A673 (cell line): ENCODE measurements around the gene ELMOD3. TPM values are rescaled to one million over a fixed set of nuclear protein-coding genes. Genes with fewer than 3 reads are reported as not detected.

Source experiments
- BruUV-seq: library from RNA; stranded (reverse); fragments of 400-500 nt; replicated peaks from 2 replicates; lab custom pipeline; 2021; lab: Mats Ljungman, UMichigan
- CTCF ChIA-PET: fragments of 300-600 bp; sonication (Branson Sonifier 250); formaldehyde crosslinking; loops from one replicate; lab custom pipeline; 2022; ENCODE audit warnings: antibody characterized with exemption; lab: Charles Lee
- POLR2A ChIA-PET: fragments of 300-600 bp; sonication (Branson Sonifier 250); formaldehyde crosslinking; loops from one replicate; lab custom pipeline; 2022; ENCODE audit warnings: antibody characterized with exemption; ENCODE audit not compliant: low non-redundant PET; lab: Charles Lee
- DNase-seq: peaks from one replicate; pipeline ENCODE4 v3.0.0-alpha.2; 2015; ENCODE audit warnings: low spot score
- H3K27ac ChIP-seq: fragments of 200-600 bp; sonication (generic); 2 replicates; pipeline ENCODE4 v1.5.1; 2016; ENCODE audit warnings: mixed run types, low read depth, mild to moderate bottlenecking, mixed read lengths, antibody characterized with exemption, low read length; ENCODE audit not compliant: poor library complexity, severe bottlenecking
- H3K27me3 ChIP-seq: fragments of 200-600 bp; sonication (generic); replicated peaks from 2 replicates; pipeline ENCODE4 v1.6.1; 2017; ENCODE audit warnings: mixed run types, low read depth, mild to moderate bottlenecking, mixed read lengths, antibody characterized with exemption, low read length; ENCODE audit not compliant: insufficient read depth, poor library complexity
- H3K36me3 ChIP-seq: fragments of 200-600 bp; sonication (generic); 2 replicates; pipeline ENCODE4 v1.6.1; 2016; ENCODE audit warnings: mixed run types, mild to moderate bottlenecking, mixed read lengths, antibody characterized with exemption, low read length; ENCODE audit not compliant: insufficient read depth, poor library complexity, severe bottlenecking
- H3K4me1 ChIP-seq: fragments of 200-600 bp; sonication (generic); 2 replicates; pipeline ENCODE4 v1.6.1; 2017; ENCODE audit warnings: mixed run types, mild to moderate bottlenecking, mixed read lengths, antibody characterized with exemption, low read length; ENCODE audit not compliant: insufficient read depth, poor library complexity, severe bottlenecking
- H3K4me3 ChIP-seq: fragments of 200-600 bp; sonication (generic); 2 replicates; pipeline ENCODE4 v1.5.1; 2016; ENCODE audit warnings: low read depth, mixed run types, mild to moderate bottlenecking, mixed read lengths, low read length; ENCODE audit not compliant: poor library complexity, severe bottlenecking
- H3K9me3 ChIP-seq: fragments of 200-600 bp; sonication (generic); 2 replicates; pipeline ENCODE4 v1.6.1; 2016; ENCODE audit warnings: mixed run types, low read depth, mild to moderate bottlenecking, mixed read lengths, antibody characterized with exemption, low read length; ENCODE audit not compliant: poor library complexity, severe bottlenecking
- EZH2 ChIP-seq: fragments of 200-600 bp; sonication (generic); IDR thresholded peaks from 2 replicates; pipeline ENCODE4 v1.6.1; 2017; ENCODE audit warnings: borderline replicate concordance, low read depth, mild to moderate bottlenecking, mixed read lengths, antibody characterized with exemption, low read length; ENCODE audit not compliant: poor library complexity, severe bottlenecking
- intact Hi-C: fragments of 100-400 bp; cut with micrococcal nuclease; formaldehyde crosslinking; loops from one replicate; pipeline ENCODE4 v1.10.0; 2022; ENCODE audit not compliant: unreplicated experiment
- total RNA-seq: library from RNA; stranded (reverse); gene quantifications from 2 replicates; pipeline ENCODE4 v1.2.3, GENCODE V29; 2021
- TF ChIP-seq, protein P1 (sequence below): fragments of 300-800, 200-600 bp; sonication (generic); conservative IDR thresholded peaks from 2 replicates; pipeline ENCODE4 v1.5.1; 2017; ENCODE audit warnings: low read depth, mild to moderate bottlenecking, antibody characterized with exemption, low read length, moderate library complexity, mixed read lengths

Gene ELMOD3
- total RNA-seq, 1 experiment from 2014 or later = 13.0 TPM

DNA sequence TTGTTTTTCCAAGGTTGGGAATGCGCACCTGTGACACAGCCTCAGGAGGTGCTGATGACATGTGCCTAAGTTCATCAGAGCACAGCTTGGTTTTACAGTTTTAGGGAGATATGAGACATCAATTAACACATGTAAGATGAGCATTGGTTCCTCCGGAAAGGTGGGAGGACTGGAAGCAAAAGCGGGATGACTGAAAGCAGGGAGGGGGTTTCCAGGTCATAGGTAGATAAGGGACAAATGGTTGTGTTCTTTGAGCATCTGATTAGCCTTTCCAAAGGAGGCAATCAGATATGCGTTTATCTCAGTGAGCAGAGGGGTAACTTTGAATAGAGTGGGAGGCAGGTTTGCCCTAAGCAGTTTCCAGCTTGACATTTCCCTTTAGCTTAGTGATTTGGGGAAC, 29.3 kb downstream of the ELMOD3 start:
- Histone ChIP-seq H3K4me3 (no peak overlapping the region), H3K27me3 (no peaks in the 10 kb centered on the region), H3K4me1 (no peaks in the 10 kb centered on the region), H3K9me3 (peaks cover 9% of the 10 kb centered on the region), H3K27ac (no peak overlapping the region), H3K36me3 (peaks cover 10% of the 10 kb centered on the region)
- POLR2A ChIA-PET = no interaction called here
- TF ChIP-seq EZH2 = no peak
- TF ChIP-seq, protein P1, sequence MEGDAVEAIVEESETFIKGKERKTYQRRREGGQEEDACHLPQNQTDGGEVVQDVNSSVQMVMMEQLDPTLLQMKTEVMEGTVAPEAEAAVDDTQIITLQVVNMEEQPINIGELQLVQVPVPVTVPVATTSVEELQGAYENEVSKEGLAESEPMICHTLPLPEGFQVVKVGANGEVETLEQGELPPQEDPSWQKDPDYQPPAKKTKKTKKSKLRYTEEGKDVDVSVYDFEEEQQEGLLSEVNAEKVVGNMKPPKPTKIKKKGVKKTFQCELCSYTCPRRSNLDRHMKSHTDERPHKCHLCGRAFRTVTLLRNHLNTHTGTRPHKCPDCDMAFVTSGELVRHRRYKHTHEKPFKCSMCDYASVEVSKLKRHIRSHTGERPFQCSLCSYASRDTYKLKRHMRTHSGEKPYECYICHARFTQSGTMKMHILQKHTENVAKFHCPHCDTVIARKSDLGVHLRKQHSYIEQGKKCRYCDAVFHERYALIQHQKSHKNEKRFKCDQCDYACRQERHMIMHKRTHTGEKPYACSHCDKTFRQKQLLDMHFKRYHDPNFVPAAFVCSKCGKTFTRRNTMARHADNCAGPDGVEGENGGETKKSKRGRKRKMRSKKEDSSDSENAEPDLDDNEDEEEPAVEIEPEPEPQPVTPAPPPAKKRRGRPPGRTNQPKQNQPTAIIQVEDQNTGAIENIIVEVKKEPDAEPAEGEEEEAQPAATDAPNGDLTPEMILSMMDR = no peak
- DNase-seq = no peak
- no TSS peak for BruUV-seq
- intact Hi-C loops = no loop called here
- CTCF ChIA-PET = interaction anchor here (0.7 kb wide), 1 partner anchor 253 kb away, joined by 4 read pairs; no protein-coding TSS in a partner anchor

DNA sequence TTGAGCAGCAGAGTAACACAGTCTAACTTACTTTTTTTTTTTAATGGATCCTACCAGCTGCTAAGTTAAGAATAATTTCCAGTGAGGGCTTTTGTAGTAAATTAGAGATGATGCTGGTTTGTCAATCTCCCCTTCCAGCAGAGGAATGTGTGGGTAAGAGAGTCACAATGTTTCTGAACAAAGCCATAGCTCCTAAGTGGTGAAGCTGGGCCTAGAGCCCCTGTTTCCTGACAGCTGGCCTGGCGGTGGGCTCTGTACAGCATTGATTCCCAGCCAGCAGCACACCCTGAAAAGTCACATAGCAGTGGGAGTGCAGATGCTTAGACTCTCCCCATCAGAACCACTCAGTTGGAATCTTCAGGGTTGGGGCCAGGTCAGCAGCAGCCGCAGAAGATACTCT, 31.2 kb downstream of the ELMOD3 start:
- ChIA-PET CTCF (no interaction called here), POLR2A (no interaction called here)
- Histone ChIP-seq H3K36me3 (peaks cover 3% of the 10 kb centered on the region), H3K27me3 (no peaks in the 10 kb centered on the region), H3K4me1 (no peaks in the 10 kb centered on the region), H3K27ac (no peak overlapping the region), H3K4me3 (no peak overlapping the region), H3K9me3 (no peaks in the 10 kb centered on the region)
- intact Hi-C loops = no loop called here
- no peak for DNase-seq
- TF ChIP-seq, protein P1 = no peak
- no TSS peak for BruUV-seq

DNA sequence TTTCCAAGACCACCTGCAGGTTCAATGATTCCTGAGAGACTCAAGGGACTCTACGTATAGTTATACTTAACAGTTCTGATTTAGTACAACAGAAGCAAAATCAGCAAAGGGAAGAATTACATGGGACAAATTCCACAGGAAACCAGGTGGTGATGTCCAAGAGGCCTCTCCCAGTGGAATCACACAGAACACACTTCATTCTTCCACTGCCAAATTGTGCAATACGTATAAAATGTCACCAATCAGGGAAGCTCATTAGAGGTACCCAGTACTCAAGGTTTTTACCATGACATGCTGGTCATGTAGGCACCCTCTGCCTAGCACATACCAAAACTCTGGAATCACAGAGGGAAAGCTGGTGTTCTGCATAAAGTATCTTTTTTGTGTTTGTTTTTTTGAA, 33.2 kb downstream of the ELMOD3 start:
- H3K36me3 ChIP-seq = no peaks in the 10 kb centered on the region
- no peak for DNase-seq
- no peak for TF ChIP-seq EZH2
- TF ChIP-seq, protein P1 = no peak
- ChIA-PET CTCF (no interaction called here), POLR2A (interaction anchor here (0.6 kb wide), 1 partner anchor 151 kb away, joined by 3 read pairs; no protein-coding TSS in a partner anchor)
- no TSS peak for BruUV-seq
- intact Hi-C loops = no loop called here
- no peaks in the 10 kb centered on the region for H3K4me1 ChIP-seq
- H3K9me3 ChIP-seq = no peaks in the 10 kb centered on the region
- no peaks in the 10 kb centered on the region for H3K27me3 ChIP-seq
- no peak overlapping the region for H3K4me3 ChIP-seq
- no peak overlapping the region for H3K27ac ChIP-seq
